Umbilical cord (tissue), 2 donors: Measurements from ENCODE around the gene RNF168. TPM values are rescaled to one million over a fixed set of nuclear protein-coding genes. Genes with fewer than 3 reads are reported as not detected.
"Not testable (repeated sequence)": the region's sequence is repeated elsewhere in the genome, so short reads cannot be mapped to it uniquely, and the experiment has no call there.

Experiments used
- DNase-seq: peaks from one replicate; pipeline ENCODE4 v3.0.0-alpha.2; 2015; ENCODE audit warnings: low spot score
- total RNA-seq: library from RNA; depleted of rRNA; stranded (reverse); fragments of >200 nt; gene quantifications from one replicate; pipeline ENCODE4 v1.2.3, GENCODE V29; 2014; ENCODE audit warnings: low replicate concordance; ENCODE audit not compliant: insufficient read depth

RNF168 gene
- total RNA-seq: 20.2 TPM

GRCh38 chr3:196503196-196504076, at the start of gene RNF168:
Gene RNF168, minus strand, starts transcription at chr3:196503768. Its CDS starts 595 bp downstream, at chr3:196503173.
- DNase-seq: peak; percentile 98

GRCh38 chr3:196552253-196552652, 48.7 kb upstream of the RNF168 start:
- no peak for DNase-seq

- DNase-seq: not testable (repeated sequence)
Observed at GRCh38 chr3:196550172-196550571, 46.6 kb upstream of the RNF168 start.

- DNase-seq: not testable (repeated sequence)
Observed at GRCh38 chr3:196549312-196549711, 45.7 kb upstream of the RNF168 start.

GRCh38 chr3:196547067-196547466, 43.5 kb upstream of the RNF168 start:
- no peak for DNase-seq

GRCh38 chr3:196546537-196546936, 43.0 kb upstream of the RNF168 start:
- DNase-seq: no peak

GRCh38 chr3:196544491-196544992, 41.0 kb upstream of the RNF168 start:
- no peak for DNase-seq

GRCh38 chr3:196541684-196542445, 38.3 kb upstream of the RNF168 start:
- DNase-seq: no peak

GRCh38 chr3:196537319-196537984, 33.9 kb upstream of the RNF168 start:
- no peak for DNase-seq

GRCh38 chr3:196533260-196533681, 29.7 kb upstream of the RNF168 start:
- no peak for DNase-seq

- no peak for DNase-seq
Observed at GRCh38 chr3:196531418-196531817, 27.9 kb upstream of the RNF168 start.

- DNase-seq: peak; percentile 62
Observed at GRCh38 chr3:196528639-196529233, 25.2 kb upstream of the RNF168 start.

- DNase-seq: no peak
Observed at GRCh38 chr3:196525141-196525540, 21.6 kb upstream of the RNF168 start.

- DNase-seq: no peak
Observed at GRCh38 chr3:196524527-196524926, 21.0 kb upstream of the RNF168 start.

GRCh38 chr3:196523841-196524240, 20.3 kb upstream of the RNF168 start:
- no peak for DNase-seq

- DNase-seq: not testable (repeated sequence)
Observed at GRCh38 chr3:196521291-196521690, 17.7 kb upstream of the RNF168 start.

- no peak for DNase-seq
Observed at GRCh38 chr3:196519718-196520082, 16.1 kb upstream of the RNF168 start.

GRCh38 chr3:196518966-196519717, 15.6 kb upstream of the RNF168 start:
- peak; percentile 16 for DNase-seq

GRCh38 chr3:196517919-196518318, 14.4 kb upstream of the RNF168 start:
- no peak for DNase-seq

GRCh38 chr3:196517162-196517800, 13.7 kb upstream of the RNF168 start:
- no peak for DNase-seq
